A673 (cell line): ENCODE results near the gene CST4. TPM values are rescaled to one million over a fixed set of nuclear protein-coding genes. Genes with fewer than 3 reads are reported as not detected.
"Not testable (repeated sequence)": the region's sequence is repeated elsewhere in the genome, so short reads cannot be mapped to it uniquely, and the experiment has no call there.

Experiments used
- BruUV-seq: library from RNA; stranded (reverse); fragments of 400-500 nt; replicated peaks from 2 replicates; lab custom pipeline; 2021; lab: Mats Ljungman, UMichigan
- CTCF ChIA-PET: fragments of 300-600 bp; sonication (Branson Sonifier 250); formaldehyde crosslinking; loops from one replicate; lab custom pipeline; 2022; ENCODE audit warnings: antibody characterized with exemption; lab: Charles Lee
- POLR2A ChIA-PET: fragments of 300-600 bp; sonication (Branson Sonifier 250); formaldehyde crosslinking; loops from one replicate; lab custom pipeline; 2022; ENCODE audit warnings: antibody characterized with exemption; ENCODE audit not compliant: low non-redundant PET; lab: Charles Lee
- DNase-seq: peaks from one replicate; pipeline ENCODE4 v3.0.0-alpha.2; 2015; ENCODE audit warnings: low spot score
- H3K27ac ChIP-seq: fragments of 200-600 bp; sonication (generic); 2 replicates; pipeline ENCODE4 v1.5.1; 2016; ENCODE audit warnings: mixed run types, low read depth, mild to moderate bottlenecking, mixed read lengths, antibody characterized with exemption, low read length; ENCODE audit not compliant: poor library complexity, severe bottlenecking
- H3K27me3 ChIP-seq: fragments of 200-600 bp; sonication (generic); replicated peaks from 2 replicates; pipeline ENCODE4 v1.6.1; 2017; ENCODE audit warnings: mixed run types, low read depth, mild to moderate bottlenecking, mixed read lengths, antibody characterized with exemption, low read length; ENCODE audit not compliant: insufficient read depth, poor library complexity
- H3K36me3 ChIP-seq: fragments of 200-600 bp; sonication (generic); 2 replicates; pipeline ENCODE4 v1.6.1; 2016; ENCODE audit warnings: mixed run types, mild to moderate bottlenecking, mixed read lengths, antibody characterized with exemption, low read length; ENCODE audit not compliant: insufficient read depth, poor library complexity, severe bottlenecking
- H3K4me1 ChIP-seq: fragments of 200-600 bp; sonication (generic); 2 replicates; pipeline ENCODE4 v1.6.1; 2017; ENCODE audit warnings: mixed run types, mild to moderate bottlenecking, mixed read lengths, antibody characterized with exemption, low read length; ENCODE audit not compliant: insufficient read depth, poor library complexity, severe bottlenecking
- H3K4me3 ChIP-seq: fragments of 200-600 bp; sonication (generic); 2 replicates; pipeline ENCODE4 v1.5.1; 2016; ENCODE audit warnings: low read depth, mixed run types, mild to moderate bottlenecking, mixed read lengths, low read length; ENCODE audit not compliant: poor library complexity, severe bottlenecking
- H3K9me3 ChIP-seq: fragments of 200-600 bp; sonication (generic); 2 replicates; pipeline ENCODE4 v1.6.1; 2016; ENCODE audit warnings: mixed run types, low read depth, mild to moderate bottlenecking, mixed read lengths, antibody characterized with exemption, low read length; ENCODE audit not compliant: poor library complexity, severe bottlenecking
- CTCF ChIP-seq: fragments of 300-800, 200-600 bp; sonication (generic); conservative IDR thresholded peaks from 2 replicates; pipeline ENCODE4 v1.5.1; 2017; ENCODE audit warnings: low read depth, mild to moderate bottlenecking, antibody characterized with exemption, low read length, moderate library complexity, mixed read lengths
- EZH2 ChIP-seq: fragments of 200-600 bp; sonication (generic); IDR thresholded peaks from 2 replicates; pipeline ENCODE4 v1.6.1; 2017; ENCODE audit warnings: borderline replicate concordance, low read depth, mild to moderate bottlenecking, mixed read lengths, antibody characterized with exemption, low read length; ENCODE audit not compliant: poor library complexity, severe bottlenecking
- intact Hi-C: fragments of 100-400 bp; cut with micrococcal nuclease; formaldehyde crosslinking; loops from one replicate; pipeline ENCODE4 v1.10.0; 2022; ENCODE audit not compliant: unreplicated experiment
- total RNA-seq: library from RNA; stranded (reverse); gene quantifications from 2 replicates; pipeline ENCODE4 v1.2.3, GENCODE V29; 2021

CST4 gene
- total RNA-seq, 1 experiment from 2014 or later, result not detected

GRCh38 chr20:23659989-23660837 is 28.6 kb downstream of the CST4 start:
- BruUV-seq, result no TSS peak
- CTCF ChIA-PET, result no interaction called here
- TF ChIP-seq CTCF (no peak), EZH2 (no peak)
- intact Hi-C loops, result loop anchor here (10.0 kb wide), 1 partner anchor 325 kb away; the partner anchor contains the start of gene GGTLC1
- no peaks in the 10 kb centered on the region for H3K36me3 ChIP-seq
- DNase-seq, result no peak
- no peak overlapping the region for H3K27ac ChIP-seq
- no peak overlapping the region for H3K4me3 ChIP-seq
- POLR2A ChIA-PET, result no interaction called here
- H3K4me1 ChIP-seq, result no peaks in the 10 kb centered on the region
- peaks cover 3% of the 10 kb centered on the region for H3K27me3 ChIP-seq
- no peaks in the 10 kb centered on the region for H3K9me3 ChIP-seq

GRCh38 chr20:23659610-23659988 is 29.2 kb downstream of the CST4 start:
- H3K27ac ChIP-seq, DNase-seq, BruUV-seq, H3K9me3 ChIP-seq, H3K27me3 ChIP-seq, CTCF ChIA-PET, intact Hi-C loops, H3K4me3 ChIP-seq, H3K36me3 ChIP-seq, H3K4me1 ChIP-seq, POLR2A ChIA-PET: not testable (repeated sequence)

- intact Hi-C loops, result no loop called here
- no TSS peak for BruUV-seq
- ChIA-PET POLR2A (no interaction called here), CTCF (interaction anchor here (0.5 kb wide), 1 partner anchor 21 kb away, joined by 6 read pairs; the partner anchor contains the start of gene CST3)
- Histone ChIP-seq H3K4me3 (no peak overlapping the region), H3K27me3 (peaks cover 3% of the 10 kb centered on the region), H3K9me3 (no peaks in the 10 kb centered on the region), H3K27ac (no peak overlapping the region), H3K4me1 (no peaks in the 10 kb centered on the region), H3K36me3 (no peaks in the 10 kb centered on the region)
- DNase-seq, result no peak
- no peak for TF ChIP-seq EZH2
- no peak for TF ChIP-seq CTCF
These were observed 29.7 kb downstream of the CST4 start for GRCh38 chr20:23658989-23659609.
